Activated naive CD8-positive, alpha-beta T cell treated with anti-CD3 and anti-CD28 coated beads for 36 hours (primary cell): ENCODE results near the gene ECI1. TPM values are rescaled to one million over a fixed set of nuclear protein-coding genes. Genes with fewer than 3 reads are reported as not detected.

Source experiments
- DNase-seq: peaks from one replicate; pipeline ENCODE4 v3.0.0; 2021
- H3K27ac Mint-ChIP-seq: one replicate; pipeline ENCODE4 v1.8.0; 2022; ENCODE audit warnings: mild to moderate bottlenecking, moderate library complexity, mixed read lengths
- H3K27me3 Mint-ChIP-seq: one replicate; pipeline ENCODE4 v1.8.0; 2022; ENCODE audit warnings: mild to moderate bottlenecking, mixed read lengths
- H3K36me3 Mint-ChIP-seq: one replicate; pipeline ENCODE4 v1.8.0; 2021; ENCODE audit warnings: mild to moderate bottlenecking, mixed read lengths
- H3K4me1 Mint-ChIP-seq: one replicate; pipeline ENCODE4 v1.8.0; 2021; ENCODE audit warnings: mixed read lengths
- H3K4me3 Mint-ChIP-seq: one replicate; pipeline ENCODE4 v1.8.0; 2022; ENCODE audit warnings: mild to moderate bottlenecking, moderate library complexity, mixed read lengths
- H3K9me3 Mint-ChIP-seq: one replicate; pipeline ENCODE4 v1.8.0; 2022; ENCODE audit warnings: mixed read lengths
- total RNA-seq, 2 experiments: library from RNA; stranded (reverse); gene quantifications; one replicate each; pipeline ENCODE4 v1.2.3, GENCODE V29; 2021

Gene ECI1, protein sequence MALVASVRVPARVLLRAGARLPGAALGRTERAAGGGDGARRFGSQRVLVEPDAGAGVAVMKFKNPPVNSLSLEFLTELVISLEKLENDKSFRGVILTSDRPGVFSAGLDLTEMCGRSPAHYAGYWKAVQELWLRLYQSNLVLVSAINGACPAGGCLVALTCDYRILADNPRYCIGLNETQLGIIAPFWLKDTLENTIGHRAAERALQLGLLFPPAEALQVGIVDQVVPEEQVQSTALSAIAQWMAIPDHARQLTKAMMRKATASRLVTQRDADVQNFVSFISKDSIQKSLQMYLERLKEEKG
- total RNA-seq: 10 to 100 TPM; 27.5 to 30.0 TPM

DNA sequence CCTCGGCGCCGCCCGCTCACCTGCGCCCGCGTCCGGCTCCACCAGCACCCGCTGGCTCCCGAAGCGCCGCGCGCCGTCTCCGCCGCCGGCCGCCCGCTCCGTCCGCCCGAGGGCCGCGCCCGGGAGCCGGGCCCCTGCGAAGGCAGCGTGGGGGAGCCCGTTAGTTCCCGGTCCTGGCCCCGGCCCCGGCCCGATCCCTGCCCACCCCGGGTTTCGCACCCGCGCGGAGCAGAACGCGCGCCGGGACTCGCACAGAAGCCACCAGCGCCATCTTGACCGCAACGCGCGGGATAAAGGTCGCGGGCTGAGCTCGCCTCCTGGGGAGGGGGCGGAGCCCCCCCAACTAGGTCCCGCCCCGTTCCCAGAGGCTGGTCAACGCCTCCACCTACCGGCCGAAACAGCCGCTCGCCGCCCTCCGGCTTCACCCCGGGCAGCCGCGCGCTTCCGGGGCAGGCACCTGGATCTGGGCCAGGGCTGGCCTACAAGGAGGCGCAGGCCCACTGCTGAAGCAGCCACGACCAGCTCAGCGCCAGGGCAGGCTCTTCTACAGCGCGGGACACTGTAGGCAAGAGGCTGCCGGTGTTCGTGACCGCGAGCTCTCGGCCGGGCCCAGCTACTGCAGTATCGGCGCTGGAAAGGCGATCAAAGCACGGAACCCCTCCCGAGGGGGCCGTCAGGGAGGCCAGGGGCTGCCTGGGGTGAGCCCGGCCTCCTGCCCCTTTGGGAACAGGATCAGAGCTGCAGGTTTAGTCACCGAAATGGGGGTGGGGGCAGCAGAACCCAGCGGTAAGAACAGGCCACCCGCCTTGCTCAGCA is at the start of gene ECI1:
TSS of gene ECI1 (minus strand) at position 292 of the 816 bp plus-strand sequence. CDS start at position 271, 21 bp downstream.
- Mint-ChIP-seq H3K36me3 (peaks cover 34% of the 10 kb centered on the region), H3K27me3 (no peaks in the 10 kb centered on the region), H3K27ac (peak within 1 kb of the TSS; percentile 92), H3K4me1 (peaks cover 7% of the 10 kb centered on the region), H3K4me3 (peak within 1 kb of the TSS; percentile 91), H3K9me3 (no peaks in the 10 kb centered on the region)
- DNase-seq: peak; percentile 88

DNA sequence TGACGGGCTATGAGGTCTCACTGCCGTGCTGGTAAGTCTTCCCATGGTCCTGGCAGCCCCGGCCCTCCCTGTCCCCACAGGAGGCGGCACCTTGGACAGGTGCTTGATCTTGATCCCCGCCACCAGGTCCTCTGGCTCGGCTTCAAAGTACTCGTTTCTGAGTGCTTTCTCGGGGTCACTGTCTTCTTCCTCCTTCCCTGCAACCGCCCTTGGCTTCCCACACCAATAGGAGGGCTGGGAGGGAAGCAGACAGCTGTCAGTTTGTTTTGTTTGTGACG is 48.5 kb upstream of the ECI1 start:
- no peak for DNase-seq
- Mint-ChIP-seq H3K27me3 (no peaks in the 10 kb centered on the region), H3K4me1 (no peaks in the 10 kb centered on the region), H3K36me3 (no peaks in the 10 kb centered on the region), H3K4me3 (no peak overlapping the region), H3K9me3 (no peaks in the 10 kb centered on the region), H3K27ac (no peak overlapping the region)

GRCh38 chr16:2299121-2299914 is 47.9 kb upstream of the ECI1 start:
- H3K4me1 Mint-ChIP-seq: no peaks in the 10 kb centered on the region

GRCh38 chr16:2298621-2299020 is 47.2 kb upstream of the ECI1 start:
- H3K4me1 Mint-ChIP-seq: no peaks in the 10 kb centered on the region
- DNase-seq: no peak
- H3K27ac Mint-ChIP-seq: no peak overlapping the region
- H3K9me3 Mint-ChIP-seq: no peaks in the 10 kb centered on the region
- H3K27me3 Mint-ChIP-seq: no peaks in the 10 kb centered on the region
- no peaks in the 10 kb centered on the region for H3K36me3 Mint-ChIP-seq
- H3K4me3 Mint-ChIP-seq: no peak overlapping the region

More at GRCh38 chr16:2299121-2299914, 47.9 kb upstream of the ECI1 start:
- DNase-seq: no peak
- H3K4me3 Mint-ChIP-seq: no peak overlapping the region
- H3K9me3 Mint-ChIP-seq: no peaks in the 10 kb centered on the region
- H3K36me3 Mint-ChIP-seq: no peaks in the 10 kb centered on the region
- H3K27me3 Mint-ChIP-seq: no peaks in the 10 kb centered on the region
- H3K27ac Mint-ChIP-seq: no peak overlapping the region

DNA sequence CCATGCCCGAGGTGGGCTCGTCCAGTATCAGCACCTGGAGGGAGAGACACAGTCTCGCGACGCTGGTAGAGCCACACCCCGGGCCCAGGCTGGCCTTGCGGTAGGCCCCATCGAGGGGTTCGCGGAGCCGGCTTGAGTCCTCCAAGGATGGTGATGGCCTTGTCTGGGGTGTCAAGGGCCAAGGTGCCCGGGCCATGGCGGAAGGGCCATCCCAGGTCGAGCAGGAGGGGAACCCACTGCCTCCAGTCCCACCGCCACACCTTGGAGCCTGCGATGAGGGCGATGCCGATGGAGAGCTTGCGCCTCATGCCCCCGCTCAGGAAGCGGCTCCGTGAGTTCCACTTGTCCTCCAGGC is 46.1 kb upstream of the ECI1 start:
- Mint-ChIP-seq H3K4me1 (no peaks in the 10 kb centered on the region), H3K27me3 (no peaks in the 10 kb centered on the region), H3K27ac (no peak overlapping the region), H3K4me3 (no peak overlapping the region), H3K9me3 (no peaks in the 10 kb centered on the region), H3K36me3 (no peaks in the 10 kb centered on the region)
- DNase-seq: no peak

DNA sequence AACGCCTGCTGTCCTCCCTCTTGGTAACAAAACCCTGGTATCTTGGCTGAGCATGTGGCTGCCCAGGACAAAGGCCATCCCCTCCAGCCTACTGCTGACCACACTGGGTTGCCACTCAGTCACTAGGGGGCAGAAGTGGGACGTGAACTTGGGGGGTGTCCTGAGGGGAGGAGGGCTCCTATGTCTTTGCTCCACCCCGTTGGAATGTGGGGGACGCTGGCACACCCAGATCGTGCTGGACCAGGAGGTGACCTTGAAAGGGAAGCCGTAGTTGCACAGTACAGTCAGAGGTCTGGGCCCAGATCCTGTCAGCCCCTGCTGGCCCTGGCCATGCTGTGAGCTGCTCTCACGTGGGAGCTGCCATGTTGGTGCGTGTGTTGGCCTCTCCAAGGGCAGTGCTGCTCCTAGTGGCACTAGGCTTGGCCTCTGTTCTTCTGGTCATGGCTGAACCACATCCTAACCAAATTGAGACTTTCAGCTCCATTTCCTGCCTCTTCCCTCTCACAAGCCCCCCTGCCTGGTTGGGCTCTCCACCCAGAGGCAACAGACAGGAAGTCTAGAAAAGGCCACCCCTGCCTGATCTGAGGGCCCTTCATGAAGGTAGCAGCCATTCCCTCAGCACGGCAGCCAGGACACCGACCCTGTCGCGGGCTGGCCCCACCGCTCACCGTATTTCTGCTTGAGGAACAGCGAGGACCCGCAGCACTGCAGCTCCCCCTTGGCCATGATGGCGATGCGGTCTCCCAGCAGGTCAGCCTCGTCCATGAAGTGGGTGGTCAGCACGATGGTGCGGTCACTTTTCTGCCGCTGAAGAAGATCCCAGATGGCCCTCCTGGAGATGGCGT is 45.5 kb upstream of the ECI1 start:
- H3K4me3 Mint-ChIP-seq: no peak overlapping the region
- peak; percentile 21 for DNase-seq
- H3K4me1 Mint-ChIP-seq: no peaks in the 10 kb centered on the region
- no peaks in the 10 kb centered on the region for H3K27me3 Mint-ChIP-seq
- no peaks in the 10 kb centered on the region for H3K36me3 Mint-ChIP-seq
- no peak overlapping the region for H3K27ac Mint-ChIP-seq
- no peaks in the 10 kb centered on the region for H3K9me3 Mint-ChIP-seq

DNA sequence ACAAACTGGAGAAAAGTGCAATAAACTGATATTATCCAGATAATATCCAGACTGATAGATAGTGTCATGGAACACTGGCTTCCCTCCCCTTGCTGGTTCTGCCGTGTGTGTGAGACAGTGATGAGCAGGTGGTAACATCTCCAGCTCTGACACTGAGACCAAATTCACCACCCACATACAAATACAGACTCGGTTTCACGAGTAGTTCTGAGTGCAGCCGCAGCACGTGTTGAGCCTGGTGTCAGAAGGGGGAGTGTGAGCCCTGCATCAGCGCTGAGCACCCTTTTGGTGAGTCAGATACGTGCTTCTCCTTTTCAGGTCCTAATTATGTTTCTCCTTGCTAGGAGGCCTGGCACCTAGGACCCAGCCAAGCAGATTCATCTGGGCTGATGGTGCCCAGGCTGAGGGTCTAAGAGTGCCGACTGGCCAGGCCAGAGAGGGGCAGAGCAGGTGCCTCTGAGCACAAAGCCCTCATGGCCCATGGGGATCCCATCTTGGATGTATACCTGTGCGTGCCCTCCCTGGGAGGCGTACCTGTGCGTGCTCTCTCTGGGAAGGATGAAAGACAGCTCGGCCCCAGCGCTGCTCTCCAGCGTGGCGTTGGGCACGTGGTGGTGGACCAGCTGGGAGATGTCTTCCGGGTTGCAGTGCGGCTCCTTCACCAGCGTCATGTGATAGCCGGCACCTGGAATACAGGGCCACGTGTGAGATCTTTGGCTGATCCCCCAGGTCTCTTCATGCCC is 43.8 kb upstream of the ECI1 start:
- Mint-ChIP-seq H3K27me3 (no peaks in the 10 kb centered on the region), H3K27ac (no peak overlapping the region), H3K9me3 (no peaks in the 10 kb centered on the region), H3K36me3 (no peaks in the 10 kb centered on the region), H3K4me1 (no peaks in the 10 kb centered on the region), H3K4me3 (no peak overlapping the region)
- DNase-seq: no peak

- Mint-ChIP-seq H3K4me3 (no peak overlapping the region), H3K9me3 (no peaks in the 10 kb centered on the region), H3K4me1 (no peaks in the 10 kb centered on the region), H3K27ac (no peak overlapping the region), H3K27me3 (no peaks in the 10 kb centered on the region), H3K36me3 (no peaks in the 10 kb centered on the region)
- no peak for DNase-seq
Measured at GRCh38 chr16:2292221-2292620, 40.8 kb upstream of the ECI1 start.

DNA sequence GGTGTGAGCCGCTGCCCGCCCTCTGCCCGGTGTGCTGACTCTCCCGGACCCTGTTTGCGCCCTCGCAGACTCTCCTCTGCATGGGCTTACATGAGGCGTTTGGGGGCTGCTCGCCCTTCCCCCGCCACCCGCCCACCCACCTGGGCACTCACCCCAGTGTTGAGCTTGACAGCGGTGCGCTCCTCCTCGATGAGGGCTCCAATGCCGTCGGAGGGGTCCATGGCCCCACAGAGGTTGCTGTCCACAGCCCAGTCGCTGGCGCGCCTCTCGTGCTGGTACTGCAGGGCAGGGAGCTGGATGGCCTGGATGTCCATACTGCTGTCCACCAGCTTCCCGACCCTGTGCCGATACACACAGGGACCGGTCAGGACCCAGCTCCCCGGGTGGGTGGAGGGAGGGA is 37.9 kb upstream of the ECI1 start:
- Mint-ChIP-seq H3K4me3 (no peak overlapping the region), H3K4me1 (no peaks in the 10 kb centered on the region), H3K9me3 (no peaks in the 10 kb centered on the region), H3K27me3 (no peaks in the 10 kb centered on the region), H3K36me3 (no peaks in the 10 kb centered on the region), H3K27ac (no peak overlapping the region)
- no peak for DNase-seq

DNA sequence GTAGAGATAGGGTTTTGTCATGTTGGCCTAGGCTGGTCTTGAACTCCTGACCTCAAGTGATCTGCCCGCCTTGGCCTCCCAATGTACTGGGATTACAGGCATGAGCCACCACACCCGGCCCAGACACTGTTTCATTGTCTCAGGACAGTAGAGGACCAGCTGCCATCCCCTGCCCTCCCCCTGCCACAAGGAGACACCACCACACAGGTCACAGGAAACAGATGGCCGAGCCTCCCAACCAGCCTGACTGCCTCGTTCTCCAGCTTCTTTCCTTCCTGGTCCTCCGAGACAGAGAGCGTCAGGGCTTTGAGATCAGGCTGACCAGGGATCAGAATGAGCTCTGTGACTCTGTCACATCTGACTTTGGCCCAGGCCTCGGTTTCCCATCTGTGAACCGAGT is 37.3 kb upstream of the ECI1 start:
- Mint-ChIP-seq H3K4me3 (no peak overlapping the region), H3K27me3 (no peaks in the 10 kb centered on the region), H3K4me1 (no peaks in the 10 kb centered on the region), H3K36me3 (no peaks in the 10 kb centered on the region), H3K9me3 (no peaks in the 10 kb centered on the region), H3K27ac (no peak overlapping the region)
- no peak for DNase-seq

DNA sequence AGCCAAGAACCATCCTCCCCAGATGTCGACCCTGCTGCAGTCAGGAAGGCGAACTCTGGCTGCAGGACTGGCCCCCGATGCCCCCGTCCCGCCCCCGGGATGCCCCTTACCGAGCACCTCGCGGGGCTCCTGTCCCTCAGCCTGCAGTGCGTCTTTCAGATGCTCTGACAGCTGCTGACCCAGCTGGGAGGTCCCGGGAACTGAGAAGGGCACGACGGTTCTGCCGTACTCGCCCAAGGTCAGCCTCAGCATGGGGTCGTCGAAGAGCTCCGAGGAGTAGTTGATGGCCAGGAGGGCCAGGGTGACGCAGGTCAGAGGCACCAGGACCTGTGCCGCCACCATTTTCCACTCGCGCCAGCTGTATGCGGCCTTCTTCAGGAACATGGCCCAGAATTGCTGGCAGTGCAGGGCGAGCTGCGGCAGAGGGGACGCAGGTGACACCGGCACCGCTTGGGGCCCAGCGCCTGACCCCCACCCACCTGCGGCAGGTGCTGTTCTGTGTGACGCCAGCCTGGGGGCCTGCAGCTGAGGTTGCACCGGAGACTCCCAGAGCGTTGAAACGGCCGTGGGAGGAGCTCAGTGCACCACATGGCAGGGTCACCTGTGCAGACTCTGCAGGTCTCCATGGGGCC is 36.6 kb upstream of the ECI1 start:
- Mint-ChIP-seq H3K4me3 (no peak overlapping the region), H3K4me1 (no peaks in the 10 kb centered on the region), H3K27ac (no peak overlapping the region), H3K36me3 (no peaks in the 10 kb centered on the region), H3K27me3 (no peaks in the 10 kb centered on the region), H3K9me3 (no peaks in the 10 kb centered on the region)
- no peak for DNase-seq

DNA sequence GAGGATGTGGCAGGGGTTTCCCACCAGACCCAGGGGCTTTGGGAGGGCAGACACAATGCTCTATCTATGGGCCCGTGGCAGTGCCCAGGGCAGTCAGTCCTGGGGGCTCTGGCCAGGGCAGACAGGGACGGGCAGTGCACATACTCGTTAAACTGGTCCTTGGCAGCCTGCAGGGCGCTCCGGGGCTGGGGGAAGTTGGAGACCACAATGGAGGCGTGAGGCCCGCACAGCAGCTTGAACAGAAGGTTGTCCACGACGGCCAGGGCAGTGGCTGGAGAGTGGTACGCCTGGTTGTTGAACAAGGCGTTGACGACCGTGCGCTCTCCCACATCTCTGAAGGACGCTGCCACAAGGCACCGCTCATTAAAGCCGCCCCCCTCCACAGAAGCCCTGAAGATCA is 35.2 kb upstream of the ECI1 start:
- H3K27me3 Mint-ChIP-seq: no peaks in the 10 kb centered on the region
- no peaks in the 10 kb centered on the region for H3K4me1 Mint-ChIP-seq

GRCh38 chr16:2285731-2286191 is 34.4 kb upstream of the ECI1 start:
- Mint-ChIP-seq H3K9me3 (no peaks in the 10 kb centered on the region), H3K4me3 (no peak overlapping the region), H3K36me3 (no peaks in the 10 kb centered on the region), H3K27ac (no peak overlapping the region), H3K4me1 (no peaks in the 10 kb centered on the region), H3K27me3 (no peaks in the 10 kb centered on the region)
- no peak for DNase-seq

More for the DNA sequence above, 35.2 kb upstream of the ECI1 start:
- no peak for DNase-seq
- H3K9me3 Mint-ChIP-seq: no peaks in the 10 kb centered on the region
- H3K36me3 Mint-ChIP-seq: no peaks in the 10 kb centered on the region
- H3K27ac Mint-ChIP-seq: no peak overlapping the region
- H3K4me3 Mint-ChIP-seq: no peak overlapping the region
